ENCODE measurements around the gene BCCIP. TPM values are rescaled to one million over a fixed set of nuclear protein-coding genes. Genes with fewer than 3 reads are reported as not detected.

Gene BCCIP
- total and polyA plus RNA-seq, 4 donors, result 37.5 to 70.1 (median 47.4) TPM

GRCh38 chr10:125824736-125825135 lies 1.4 kb downstream of the BCCIP start:
- no peak overlapping the region for H3K4me3 ChIP-seq
- no peak overlapping the region for H3K27ac ChIP-seq (ENCODE audit: low read depth in 1 of 2, low read length in 1 of 2)
- H3K27me3 ChIP-seq (ENCODE audit: control insufficient read depth in 3 of 3, insufficient read depth in 3 of 3, low read length in 2 of 3), result no peaks in the 10 kb centered on the region
- H3K4me1 ChIP-seq (ENCODE audit: control insufficient read depth in 5 of 5, insufficient read depth in 5 of 5, low read length in 5 of 5), result peaks cover 5 to 20% (median 13%) of the 10 kb centered on the region in 5 donors
- H3K9me3 ChIP-seq (ENCODE audit: control insufficient read depth in 4 of 4, insufficient read depth in 3 of 4, low read length in 3 of 4), result no peaks in the 10 kb centered on the region
- TF ChIP-seq CTCF (IDR thresholded peaks at IDR 0.05; ENCODE audit: control extremely low read depth, extremely low read depth), result no peak
- H3K36me3 ChIP-seq (ENCODE audit: control insufficient read depth in 4 of 4, insufficient read depth in 4 of 4, low read length in 4 of 4), result peaks cover 15 to 28% (median 21%) of the 10 kb centered on the region in 4 donors
- WGBS, 2 donors, result 78 to 85% methylated on average over 1 of the region's 1 CpG
- no peak for ATAC-seq (ENCODE audit: insufficient read depth, low FRiP score)
- no peak for DNase-seq
- peak overlapping the region; percentile 85 to 99 for H3K9ac ChIP-seq (ENCODE audit: insufficient read depth in 1 of 2, low read length in 2 of 2)

GRCh38 chr10:125827133-125827532 lies 3.8 kb downstream of the BCCIP start:
- Histone ChIP-seq H3K9me3 (ENCODE audit: control insufficient read depth in 4 of 4, insufficient read depth in 3 of 4, low read length in 3 of 4) (no peaks in the 10 kb centered on the region), H3K27ac (ENCODE audit: low read depth in 1 of 2, low read length in 1 of 2) (no peak overlapping the region), H3K9ac (ENCODE audit: insufficient read depth in 1 of 2, low read length in 2 of 2) (no peak overlapping the region), H3K4me3 (no peak overlapping the region), H3K36me3 (ENCODE audit: control insufficient read depth in 4 of 4, insufficient read depth in 4 of 4, low read length in 4 of 4) (peaks cover 25 to 47% (median 35%) of the 10 kb centered on the region in 4 donors), H3K4me1 (ENCODE audit: control insufficient read depth in 5 of 5, insufficient read depth in 5 of 5, low read length in 5 of 5) (peaks cover 2 to 15% (median 10%) of the 10 kb centered on the region in 5 donors), H3K27me3 (ENCODE audit: control insufficient read depth in 3 of 3, insufficient read depth in 3 of 3, low read length in 2 of 3) (no peaks in the 10 kb centered on the region)
- TF ChIP-seq CTCF (IDR thresholded peaks at IDR 0.05; ENCODE audit: control extremely low read depth, extremely low read depth), result no peak
- DNase-seq, result no peak
- no peak for ATAC-seq (ENCODE audit: insufficient read depth, low FRiP score)
- 52 to 80% methylated on average over 2 of the region's 2 CpGs for WGBS, 2 donors

DNA sequence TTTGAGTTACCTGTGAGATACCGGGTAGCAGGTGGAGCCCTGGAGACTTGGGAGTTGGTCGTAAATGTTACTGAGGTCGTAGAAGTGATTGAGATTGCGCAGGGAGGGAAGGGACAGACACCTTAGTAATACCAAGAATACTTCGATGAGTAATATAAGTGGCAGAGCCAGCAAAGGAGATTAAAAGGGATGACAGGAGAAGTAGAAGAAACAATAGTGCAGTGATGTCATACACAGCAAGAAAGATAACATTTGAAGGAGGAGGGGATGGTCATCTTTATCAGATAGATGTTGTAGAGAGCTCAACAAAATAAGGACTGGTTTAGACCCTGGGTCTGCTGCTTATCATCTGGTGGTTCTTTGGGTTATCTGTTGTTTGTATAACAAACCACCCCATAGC lies 5.0 kb downstream of the BCCIP start:
- no peak overlapping the region for H3K27ac ChIP-seq (ENCODE audit: low read depth in 1 of 2, low read length in 1 of 2)
- H3K36me3 ChIP-seq (ENCODE audit: control insufficient read depth in 4 of 4, insufficient read depth in 4 of 4, low read length in 4 of 4), result peaks cover 32 to 54% (median 43%) of the 10 kb centered on the region in 4 donors
- no peak for TF ChIP-seq CTCF (IDR thresholded peaks at IDR 0.05; ENCODE audit: control extremely low read depth, extremely low read depth)
- peaks cover 0 to 14% (median 10%) of the 10 kb centered on the region in 5 donors for H3K4me1 ChIP-seq (ENCODE audit: control insufficient read depth in 5 of 5, insufficient read depth in 5 of 5, low read length in 5 of 5)
- no peak overlapping the region for H3K9ac ChIP-seq (ENCODE audit: insufficient read depth in 1 of 2, low read length in 2 of 2)
- ATAC-seq (ENCODE audit: insufficient read depth, low FRiP score), result no peak
- H3K27me3 ChIP-seq (ENCODE audit: control insufficient read depth in 3 of 3, insufficient read depth in 3 of 3, low read length in 2 of 3), result no peaks in the 10 kb centered on the region
- H3K9me3 ChIP-seq (ENCODE audit: control insufficient read depth in 4 of 4, insufficient read depth in 3 of 4, low read length in 3 of 4), result no peaks in the 10 kb centered on the region
- no peak overlapping the region for H3K4me3 ChIP-seq
- WGBS, 2 donors, result 94 to 96% methylated on average over 5 of the region's 5 CpGs
- DNase-seq, result no peak

DNA sequence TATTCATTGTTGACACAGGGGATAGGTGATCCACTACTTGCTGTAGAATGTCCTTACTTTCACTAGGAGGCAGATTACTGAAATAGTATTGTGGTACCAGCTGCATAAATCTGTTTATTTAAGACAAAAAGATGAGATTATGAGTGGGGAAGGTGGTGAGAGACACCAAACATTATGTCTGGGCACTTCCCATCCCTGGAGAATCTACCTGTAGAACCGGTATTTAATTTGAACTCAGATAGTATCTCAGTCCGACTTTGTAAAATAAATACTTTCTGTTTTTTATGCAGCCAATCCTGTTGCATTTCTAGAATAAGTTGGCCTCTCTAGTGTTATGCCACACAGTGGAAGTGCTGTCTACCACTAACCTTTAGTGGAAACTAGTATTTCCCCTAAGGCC lies 13.4 kb downstream of the BCCIP start:
- H3K27ac ChIP-seq (ENCODE audit: low read depth in 1 of 2, low read length in 1 of 2), result no peak overlapping the region
- H3K36me3 ChIP-seq (ENCODE audit: control insufficient read depth in 4 of 4, insufficient read depth in 4 of 4, low read length in 4 of 4), result peaks cover 33 to 60% (median 49%) of the 10 kb centered on the region in 4 donors

More for the DNA sequence above, 13.4 kb downstream of the BCCIP start:
- 87 to 93% methylated on average over 2 of the region's 2 CpGs for WGBS, 2 donors
- Histone ChIP-seq H3K9ac (ENCODE audit: insufficient read depth in 1 of 2, low read length in 2 of 2) (no peak overlapping the region), H3K9me3 (ENCODE audit: control insufficient read depth in 4 of 4, insufficient read depth in 3 of 4, low read length in 3 of 4) (no peaks in the 10 kb centered on the region), H3K4me1 (ENCODE audit: control insufficient read depth in 5 of 5, insufficient read depth in 5 of 5, low read length in 5 of 5) (no peaks in the 10 kb centered on the region), H3K4me3 (no peak overlapping the region), H3K27me3 (ENCODE audit: control insufficient read depth in 3 of 3, insufficient read depth in 3 of 3, low read length in 2 of 3) (no peaks in the 10 kb centered on the region)
- ATAC-seq (ENCODE audit: insufficient read depth, low FRiP score), result no peak
- DNase-seq, result no peak
- TF ChIP-seq CTCF (IDR thresholded peaks at IDR 0.05; ENCODE audit: control extremely low read depth, extremely low read depth), result no peak
